ENCODE data around the gene HEY2.
"Not testable (repeated sequence)": the region's sequence is repeated elsewhere in the genome, so short reads cannot be mapped to it uniquely, and the experiment has no call there.

The HEY2 gene

GRCh38 chr6:125749173-125749864 lies at the start of gene HEY2:
Gene HEY2 (plus strand): TSS chr6:125749632. CDS start chr6:125749777, 145 bp downstream.
- in situ Hi-C loops (cut with HindIII; ENCODE audit: low sequenced_read_pairs): no loop called here

- in situ Hi-C loops (cut with HindIII; ENCODE audit: low sequenced_read_pairs): no loop called here
These were observed 48.7 kb upstream of the HEY2 start for GRCh38 chr6:125700581-125701353.

- in situ Hi-C loops (cut with HindIII; ENCODE audit: low sequenced_read_pairs): no loop called here
These were observed 48.1 kb upstream of the HEY2 start for GRCh38 chr6:125701354-125701668.

GRCh38 chr6:125703882-125704281 lies 45.5 kb upstream of the HEY2 start:
- in situ Hi-C loops (cut with HindIII; ENCODE audit: low sequenced_read_pairs): not testable (repeated sequence)

- in situ Hi-C loops (cut with HindIII; ENCODE audit: low sequenced_read_pairs): no loop called here
These were observed 41.7 kb upstream of the HEY2 start for GRCh38 chr6:125707615-125708243.

GRCh38 chr6:125711013-125711675 lies 38.3 kb upstream of the HEY2 start:
- in situ Hi-C loops (cut with HindIII; ENCODE audit: low sequenced_read_pairs): no loop called here

- in situ Hi-C loops (cut with HindIII; ENCODE audit: low sequenced_read_pairs): no loop called here
These were observed 34.9 kb upstream of the HEY2 start for GRCh38 chr6:125714441-125715090.

GRCh38 chr6:125717120-125717731 lies 32.2 kb upstream of the HEY2 start:
- in situ Hi-C loops (cut with HindIII; ENCODE audit: low sequenced_read_pairs): no loop called here

GRCh38 chr6:125718109-125718508 lies 31.3 kb upstream of the HEY2 start:
- in situ Hi-C loops (cut with HindIII; ENCODE audit: low sequenced_read_pairs): no loop called here

- in situ Hi-C loops (cut with HindIII; ENCODE audit: low sequenced_read_pairs): no loop called here
These were observed 26.5 kb upstream of the HEY2 start for GRCh38 chr6:125722886-125723285.

GRCh38 chr6:125727216-125727615 lies 22.2 kb upstream of the HEY2 start:
- in situ Hi-C loops (cut with HindIII; ENCODE audit: low sequenced_read_pairs): no loop called here

- in situ Hi-C loops (cut with HindIII; ENCODE audit: low sequenced_read_pairs): no loop called here
These were observed 20.7 kb upstream of the HEY2 start for GRCh38 chr6:125728739-125729138.

GRCh38 chr6:125729983-125730382 lies 19.4 kb upstream of the HEY2 start:
- in situ Hi-C loops (cut with HindIII; ENCODE audit: low sequenced_read_pairs): no loop called here

- in situ Hi-C loops (cut with HindIII; ENCODE audit: low sequenced_read_pairs): no loop called here
These were observed 17.0 kb upstream of the HEY2 start for GRCh38 chr6:125732398-125732797.

- in situ Hi-C loops (cut with HindIII; ENCODE audit: low sequenced_read_pairs): no loop called here
These were observed 15.7 kb upstream of the HEY2 start for GRCh38 chr6:125733516-125734300.

- in situ Hi-C loops (cut with HindIII; ENCODE audit: low sequenced_read_pairs): no loop called here
These were observed 11.2 kb upstream of the HEY2 start for GRCh38 chr6:125738276-125738675.

- in situ Hi-C loops (cut with HindIII; ENCODE audit: low sequenced_read_pairs): no loop called here
These were observed 10.1 kb upstream of the HEY2 start for GRCh38 chr6:125739364-125739763.

- in situ Hi-C loops (cut with HindIII; ENCODE audit: low sequenced_read_pairs): no loop called here
These were observed 8.1 kb upstream of the HEY2 start for GRCh38 chr6:125741336-125741735.

- in situ Hi-C loops (cut with HindIII; ENCODE audit: low sequenced_read_pairs): no loop called here
These were observed 7.4 kb upstream of the HEY2 start for GRCh38 chr6:125742024-125742423.

Data from DLD1 (cell line).